Tibial nerve (tissue), 4 donors: ENCODE measurements around the gene DUSP21.

Experiments
- CTCF ChIP-seq, 5 experiments: fragments of 200-600 bp in 3 of 5; fragments of 450-650 bp in 2 of 5; sonication (generic) in 3 of 5; IDR thresholded peaks; one replicate each; pipeline ENCODE4 v1.5.1; 2016 to 2019; ENCODE audit warnings: antibody characterized with exemption in 5 of 5, mild to moderate bottlenecking in 3 of 5, moderate library complexity in 2 of 5
- EP300 ChIP-seq, 2 donors: sonication (generic); formaldehyde crosslinking; IDR thresholded peaks; one replicate each; pipeline ENCODE4 v1.6.1; 2017; ENCODE audit warnings: antibody characterized with exemption in 2 of 2, mild to moderate bottlenecking in 1 of 2
- POLR2A ChIP-seq, 2 donors: fragments of 450-650 bp; IDR thresholded peaks; one replicate each; pipeline ENCODE4 v1.6.1; 2017; ENCODE audit warnings: antibody characterized with exemption in 2 of 2, mild to moderate bottlenecking in 2 of 2, moderate library complexity in 2 of 2

- TF ChIP-seq POLR2A (IDR thresholded peaks at IDR 0.05): no peak
- TF ChIP-seq EP300 (IDR thresholded peaks at IDR 0.05): no peak
- no peak for TF ChIP-seq CTCF (IDR thresholded peaks at IDR 0.05)
These were observed 383 bp downstream of the DUSP21 start for GRCh38 chrX:44844204-44844603.
